ENCODE data around the gene KIAA1671. TPM values are rescaled to one million over a fixed set of nuclear protein-coding genes. Genes with fewer than 3 reads are reported as not detected.
"Not testable (repeated sequence)": the region's sequence is repeated elsewhere in the genome, so short reads cannot be mapped to it uniquely, and the experiment has no call there.

The KIAA1671 gene
- polyA plus RNA-seq, 3 donors = 4.4 to 5.5 (median 4.8) TPM

DNA sequence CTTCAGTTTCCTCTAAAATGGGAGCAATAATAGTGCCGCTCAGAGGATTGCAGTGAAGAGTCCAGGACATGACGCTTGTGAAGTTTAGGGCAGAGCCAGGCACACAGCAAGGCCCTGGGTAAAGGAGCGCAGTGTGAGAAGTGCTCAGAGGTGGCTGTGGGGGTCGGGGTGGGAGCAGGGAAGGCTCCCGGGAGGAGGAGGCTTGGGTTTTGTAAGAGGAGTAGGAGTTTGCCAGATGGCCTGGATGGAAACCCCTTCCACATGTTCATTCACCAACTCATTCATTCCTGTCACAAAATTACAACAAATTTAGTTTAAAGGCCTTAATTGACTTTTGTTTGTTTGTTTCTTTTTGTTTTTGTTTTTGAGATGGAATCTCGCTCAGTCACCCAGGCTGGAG is 283.9 kb downstream of the KIAA1671 start:
- WGBS, 3 donors = 80 to 91% (median 88%) methylated on average over 6 of the region's 6 CpGs
- no peak overlapping the region for H3K27ac ChIP-seq (ENCODE audit: low read depth, low read length)

DNA sequence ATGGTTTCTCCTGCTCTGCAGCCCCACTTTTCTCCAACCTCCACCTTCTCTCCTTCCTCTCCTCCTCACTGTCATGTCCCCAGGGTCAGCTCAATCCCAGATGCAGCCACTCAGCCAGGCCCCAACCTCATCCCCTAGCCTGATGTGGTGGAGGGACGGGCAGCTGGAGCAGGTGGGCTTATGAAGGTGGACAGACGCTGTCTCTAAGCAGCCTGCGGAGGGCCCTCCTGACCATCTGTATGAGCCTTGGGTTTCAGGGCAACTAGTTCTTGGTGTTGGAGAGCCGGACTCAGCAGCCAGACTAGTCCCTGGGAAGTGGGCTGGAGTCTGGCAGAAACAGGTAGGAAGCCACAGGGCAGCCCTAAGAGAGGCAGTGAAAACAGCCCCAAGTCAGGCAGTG is 285.0 kb downstream of the KIAA1671 start:
- WGBS, 3 donors = 77 to 87% (median 84%) methylated on average over 4 of the region's 4 CpGs

DNA sequence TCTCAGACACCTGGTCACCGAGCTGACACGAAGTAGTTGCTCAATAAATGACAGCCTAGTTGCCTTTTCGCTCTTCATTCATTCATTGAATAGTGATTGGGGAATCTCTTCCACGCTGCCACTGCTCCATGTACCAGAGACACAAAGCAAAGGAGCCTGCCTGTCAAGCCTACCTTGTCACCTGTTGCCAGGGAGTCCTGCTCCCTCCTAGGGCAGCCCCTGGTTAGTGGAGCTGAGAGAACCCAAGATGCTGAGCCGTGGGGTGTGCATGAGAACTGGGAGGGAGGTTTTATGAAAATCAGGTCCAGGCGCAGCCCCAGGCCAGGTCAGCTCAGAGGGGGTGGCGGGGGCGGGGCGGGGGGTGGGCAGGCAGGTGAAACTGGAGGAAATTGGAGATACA is 285.5 kb downstream of the KIAA1671 start:
- not testable (repeated sequence) for H3K27ac ChIP-seq (ENCODE audit: low read depth, low read length)
- 65 to 72% (median 67%) methylated on average over 8 to 9 of the region's 9 CpGs for WGBS, 3 donors

More for the DNA sequence above, 285.0 kb downstream of the KIAA1671 start:
- H3K27ac ChIP-seq (ENCODE audit: low read depth, low read length) = no peak overlapping the region

Other genes with a start within 250 kb of the KIAA1671 start
- not detected for gene PIWIL3, start 178.0 kb upstream of the KIAA1671 start, polyA plus RNA-seq
- gene SGSM1, start 146.5 kb upstream of the KIAA1671 start, polyA plus RNA-seq = under 1 TPM; 0.33 to 0.92 (median 0.45) TPM
- gene LHFPL7, start 6.0 kb upstream of the KIAA1671 start, polyA plus RNA-seq = not detected
- gene CRYBB3, start 247.1 kb downstream of the KIAA1671 start, polyA plus RNA-seq = under 1 TPM in 1 of 3 donors, not detected in 2; 0.17 TPM